ENCODE measurements around the gene FRAS1. TPM values are rescaled to one million over a fixed set of nuclear protein-coding genes. Genes with fewer than 3 reads are reported as not detected.
"Not testable (repeated sequence)": the region's sequence is repeated elsewhere in the genome, so short reads cannot be mapped to it uniquely, and the experiment has no call there.

FRAS1 gene
- total RNA-seq, 2 experiments from 2014 or later, result not detected

GRCh38 chr4:78460368-78460767 is 403.2 kb downstream of the FRAS1 start:
- H3K36me3 ChIP-seq (ENCODE audit: insufficient read depth, low read length), result no peaks in the 10 kb centered on the region
- TF ChIP-seq CTCF (IDR thresholded peaks at IDR 0.05), result no peak
- Mint-ChIP-seq H3K27ac (no peak overlapping the region), H3K4me3 (no peak overlapping the region), H3K9me3 (no peaks in the 10 kb centered on the region), H3K36me3 (ENCODE audit: low read depth) (no peaks in the 10 kb centered on the region), H3K4me1 (ENCODE audit: low read depth) (no peaks in the 10 kb centered on the region), H3K27me3 (no peaks in the 10 kb centered on the region)
- ChIA-PET POLR2A (no interaction called here), CTCF (no interaction called here)
- ATAC-seq (ENCODE audit: poor library complexity), result no peak
- DNase-seq, result no peak
- intact Hi-C loops (cut with DNase I, micrococcal nuclease), result no loop called here
- H3K9me3 ChIP-seq (ENCODE audit: control insufficient read depth in 1 of 2, insufficient read depth in 1 of 2, low read length in 2 of 2), result no peaks in the 10 kb centered on the region
- no peak overlapping the region for H3K4me3 ChIP-seq (ENCODE audit: low read length)
- no peak overlapping the region for H3K27ac ChIP-seq (ENCODE audit: low read depth in 1 of 2, low read length in 2 of 2)
- no peaks in the 10 kb centered on the region for H3K4me1 ChIP-seq (ENCODE audit: insufficient read depth, low read length)
- peaks cover 2 to 10% of the 10 kb centered on the region in 2 experiments for H3K27me3 ChIP-seq (ENCODE audit: control insufficient read depth in 1 of 2, insufficient read depth in 2 of 2, low read length in 2 of 2)

- no peaks in the 10 kb centered on the region for H3K36me3 ChIP-seq (ENCODE audit: insufficient read depth, low read length)
- POLR2A ChIA-PET, result no interaction called here
- intact Hi-C loops (cut with DNase I, micrococcal nuclease), result no loop called here
- ATAC-seq (ENCODE audit: poor library complexity) (no peak), DNase-seq (no peak)
- H3K9me3 ChIP-seq (ENCODE audit: control insufficient read depth in 1 of 2, insufficient read depth in 1 of 2, low read length in 2 of 2), result no peaks in the 10 kb centered on the region
- H3K4me1 Mint-ChIP-seq (ENCODE audit: low read depth), result no peaks in the 10 kb centered on the region
- no peak for TF ChIP-seq CTCF (IDR thresholded peaks at IDR 0.05)
- H3K27me3 Mint-ChIP-seq, result no peaks in the 10 kb centered on the region
- H3K27ac Mint-ChIP-seq, result no peak overlapping the region
- no peaks in the 10 kb centered on the region for H3K36me3 Mint-ChIP-seq (ENCODE audit: low read depth)
- CTCF ChIA-PET, result no interaction called here
- no peak overlapping the region for H3K4me3 ChIP-seq (ENCODE audit: low read length)
- H3K9me3 Mint-ChIP-seq, result no peaks in the 10 kb centered on the region
- H3K27me3 ChIP-seq (ENCODE audit: control insufficient read depth in 1 of 2, insufficient read depth in 2 of 2, low read length in 2 of 2), result peaks cover 0 to 3% of the 10 kb centered on the region in 2 experiments
- no peak overlapping the region for H3K4me3 Mint-ChIP-seq
- H3K4me1 ChIP-seq (ENCODE audit: insufficient read depth, low read length), result no peaks in the 10 kb centered on the region
- H3K27ac ChIP-seq (ENCODE audit: low read depth in 1 of 2, low read length in 2 of 2), result no peak overlapping the region
Measured at GRCh38 chr4:78464265-78464664, 407.1 kb downstream of the FRAS1 start.

GRCh38 chr4:78467223-78467622 is 410.1 kb downstream of the FRAS1 start:
- intact Hi-C loops (cut with DNase I, micrococcal nuclease); POLR2A ChIA-PET; H3K4me1 Mint-ChIP-seq (ENCODE audit: low read depth); H3K27ac Mint-ChIP-seq; H3K36me3 Mint-ChIP-seq (ENCODE audit: low read depth); H3K9me3 ChIP-seq (ENCODE audit: control insufficient read depth in 1 of 2, insufficient read depth in 1 of 2, low read length in 2 of 2); H3K4me3 Mint-ChIP-seq; ATAC-seq (ENCODE audit: poor library complexity); CTCF ChIA-PET; H3K9me3 Mint-ChIP-seq; DNase-seq; H3K36me3 ChIP-seq (ENCODE audit: insufficient read depth, low read length); H3K4me3 ChIP-seq (ENCODE audit: low read length); H3K27ac ChIP-seq (ENCODE audit: low read depth in 1 of 2, low read length in 2 of 2); H3K4me1 ChIP-seq (ENCODE audit: insufficient read depth, low read length); H3K27me3 Mint-ChIP-seq; H3K27me3 ChIP-seq (ENCODE audit: control insufficient read depth in 1 of 2, insufficient read depth in 2 of 2, low read length in 2 of 2): not testable (repeated sequence)

GRCh38 chr4:78468272-78468671 is 411.1 kb downstream of the FRAS1 start:
- H3K4me1 Mint-ChIP-seq (ENCODE audit: low read depth), result no peaks in the 10 kb centered on the region
- Histone ChIP-seq H3K27me3 (ENCODE audit: control insufficient read depth in 1 of 2, insufficient read depth in 2 of 2, low read length in 2 of 2) (peaks cover 0 to 3% of the 10 kb centered on the region in 2 experiments), H3K27ac (ENCODE audit: low read depth in 1 of 2, low read length in 2 of 2) (no peak overlapping the region), H3K9me3 (ENCODE audit: control insufficient read depth in 1 of 2, insufficient read depth in 1 of 2, low read length in 2 of 2) (no peaks in the 10 kb centered on the region), H3K4me3 (ENCODE audit: low read length) (no peak overlapping the region), H3K36me3 (ENCODE audit: insufficient read depth, low read length) (no peaks in the 10 kb centered on the region), H3K4me1 (ENCODE audit: insufficient read depth, low read length) (no peaks in the 10 kb centered on the region)
- no peaks in the 10 kb centered on the region for H3K36me3 Mint-ChIP-seq (ENCODE audit: low read depth)
- TF ChIP-seq CTCF (IDR thresholded peaks at IDR 0.05), result no peak
- no peak overlapping the region for H3K27ac Mint-ChIP-seq
- H3K4me3 Mint-ChIP-seq, result no peak overlapping the region
- H3K9me3 Mint-ChIP-seq, result no peaks in the 10 kb centered on the region
- H3K27me3 Mint-ChIP-seq, result peaks cover 3% of the 10 kb centered on the region
- ATAC-seq (ENCODE audit: poor library complexity) (no peak), DNase-seq (no peak)
- intact Hi-C loops (cut with DNase I, micrococcal nuclease), result no loop called here
- CTCF ChIA-PET, result no interaction called here
- POLR2A ChIA-PET, result no interaction called here

Measured in CD4-positive, alpha-beta T cell (primary cell).